ENCODE measurements around the gene TNFRSF14. TPM values are rescaled to one million over a fixed set of nuclear protein-coding genes. Genes with fewer than 3 reads are reported as not detected.

The TNFRSF14 gene
- total and polyA plus RNA-seq, 2 of the 13 experiments (the other 11 are each of a cell fraction or from before 2014, with no cell fraction given) = 11.9 to 49.9 TPM

DNA sequence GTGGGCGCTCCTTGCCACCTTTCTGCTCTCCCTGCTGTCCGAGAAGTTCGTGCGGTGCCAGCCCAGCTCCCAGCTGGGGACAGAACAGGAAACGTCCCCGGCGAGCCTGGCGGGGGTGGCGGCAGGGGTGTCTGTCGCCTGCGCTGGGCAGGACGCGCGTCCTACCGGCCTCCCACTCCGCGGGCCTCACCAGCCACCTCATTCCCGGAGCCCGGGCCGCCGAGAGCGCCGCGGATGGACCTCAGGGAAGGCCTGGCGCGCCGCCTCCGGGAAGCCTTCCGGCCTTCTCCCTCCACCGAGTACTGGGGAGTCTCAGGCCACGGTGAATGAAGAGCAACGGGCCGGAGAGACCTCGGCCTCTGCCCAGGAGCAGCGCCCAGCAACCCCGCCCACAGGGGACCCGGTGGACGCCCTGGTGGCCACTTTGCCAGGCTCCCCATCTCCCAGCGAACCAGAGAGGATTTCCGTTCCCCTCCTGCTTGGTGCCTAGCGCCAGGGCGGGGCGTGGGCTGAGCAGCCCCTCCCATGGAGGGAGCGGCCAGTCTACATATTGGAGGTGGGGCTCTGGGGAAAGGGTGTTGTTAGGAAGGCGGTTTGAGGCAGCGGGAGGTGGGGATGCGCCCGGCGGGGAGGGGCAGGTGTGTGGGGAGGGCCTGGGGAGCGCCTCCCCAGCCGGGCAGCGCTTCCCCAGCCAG is 9.5 kb upstream of the TNFRSF14 start (continued):
- TF ChIP-seq ZNF558 (CRISPR knock-in tag; IDR thresholded peaks at IDR 0.05; ENCODE audit: borderline replicate concordance) = no peak
- TF ChIP-seq ZFP82 (CRISPR knock-in tag; IDR thresholded peaks at IDR 0.05; ENCODE audit: borderline replicate concordance) = no peak
- TF ChIP-seq, protein P1, sequence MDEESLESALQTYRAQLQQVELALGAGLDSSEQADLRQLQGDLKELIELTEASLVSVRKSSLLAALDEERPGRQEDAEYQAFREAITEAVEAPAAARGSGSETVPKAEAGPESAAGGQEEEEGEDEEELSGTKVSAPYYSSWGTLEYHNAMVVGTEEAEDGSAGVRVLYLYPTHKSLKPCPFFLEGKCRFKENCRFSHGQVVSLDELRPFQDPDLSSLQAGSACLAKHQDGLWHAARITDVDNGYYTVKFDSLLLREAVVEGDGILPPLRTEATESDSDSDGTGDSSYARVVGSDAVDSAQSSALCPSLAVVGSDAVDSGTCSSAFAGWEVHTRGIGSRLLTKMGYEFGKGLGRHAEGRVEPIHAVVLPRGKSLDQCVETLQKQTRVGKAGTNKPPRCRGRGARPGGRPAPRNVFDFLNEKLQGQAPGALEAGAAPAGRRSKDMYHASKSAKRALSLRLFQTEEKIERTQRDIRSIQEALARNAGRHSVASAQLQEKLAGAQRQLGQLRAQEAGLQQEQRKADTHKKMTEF (CRISPR knock-in tag; IDR thresholded peaks at IDR 0.05) = peak; percentile 59; the same call in 1 of the 2 replicates
- TF ChIP-seq MED13 (CRISPR knock-in tag; IDR thresholded peaks at IDR 0.05) = peak; percentile 70; the same call in 1 of the 2 replicates
- TF ChIP-seq, protein P2, sequence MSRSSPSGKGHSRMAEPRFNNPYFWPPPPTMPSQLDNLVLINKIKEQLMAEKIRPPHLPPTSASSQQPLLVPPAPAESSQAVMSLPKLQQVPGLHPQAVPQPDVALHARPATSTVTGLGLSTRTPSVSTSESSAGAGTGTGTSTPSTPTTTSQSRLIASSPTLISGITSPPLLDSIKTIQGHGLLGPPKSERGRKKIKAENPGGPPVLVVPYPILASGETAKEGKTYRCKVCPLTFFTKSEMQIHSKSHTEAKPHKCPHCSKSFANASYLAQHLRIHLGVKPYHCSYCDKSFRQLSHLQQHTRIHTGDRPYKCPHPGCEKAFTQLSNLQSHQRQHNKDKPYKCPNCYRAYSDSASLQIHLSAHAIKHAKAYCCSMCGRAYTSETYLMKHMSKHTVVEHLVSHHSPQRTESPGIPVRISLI (CRISPR knock-in tag; IDR thresholded peaks at IDR 0.05; ENCODE audit: borderline replicate concordance) = no peak
- TF ChIP-seq NR2F1 (CRISPR knock-in tag; IDR thresholded peaks at IDR 0.05) = no peak
- TF ChIP-seq, protein P3, sequence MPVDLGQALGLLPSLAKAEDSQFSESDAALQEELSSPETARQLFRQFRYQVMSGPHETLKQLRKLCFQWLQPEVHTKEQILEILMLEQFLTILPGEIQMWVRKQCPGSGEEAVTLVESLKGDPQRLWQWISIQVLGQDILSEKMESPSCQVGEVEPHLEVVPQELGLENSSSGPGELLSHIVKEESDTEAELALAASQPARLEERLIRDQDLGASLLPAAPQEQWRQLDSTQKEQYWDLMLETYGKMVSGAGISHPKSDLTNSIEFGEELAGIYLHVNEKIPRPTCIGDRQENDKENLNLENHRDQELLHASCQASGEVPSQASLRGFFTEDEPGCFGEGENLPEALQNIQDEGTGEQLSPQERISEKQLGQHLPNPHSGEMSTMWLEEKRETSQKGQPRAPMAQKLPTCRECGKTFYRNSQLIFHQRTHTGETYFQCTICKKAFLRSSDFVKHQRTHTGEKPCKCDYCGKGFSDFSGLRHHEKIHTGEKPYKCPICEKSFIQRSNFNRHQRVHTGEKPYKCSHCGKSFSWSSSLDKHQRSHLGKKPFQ (CRISPR knock-in tag; IDR thresholded peaks at IDR 0.05; ENCODE audit: insufficient replicate concordance) = peak; percentile 32
- TF ChIP-seq FLYWCH1 (CRISPR knock-in tag; IDR thresholded peaks at IDR 0.05) = no peak
- 0 out of 2 replicates have a peak, but pooled peaks have one; percentile 3 for TF ChIP-seq ZNF564 (CRISPR knock-in tag; IDR thresholded peaks at IDR 0.05)
- TF ChIP-seq ZFP36 (IDR thresholded peaks at IDR 0.05; ENCODE audit: borderline replicate concordance, low read depth, low read length, partially characterized antibody) = peak; percentile 96
- no peak for TF ChIP-seq STAT5B (CRISPR knock-in tag; IDR thresholded peaks at IDR 0.05)
- TF ChIP-seq SAP130 (CRISPR knock-in tag; IDR thresholded peaks at IDR 0.05; ENCODE audit: low read depth) = peak; percentile 56; the same call in 1 of the 2 replicates
- no peak for TF ChIP-seq ZSCAN29 (CRISPR knock-in tag; conservative IDR thresholded peaks at IDR 0.05)
- TF ChIP-seq, protein P4, sequence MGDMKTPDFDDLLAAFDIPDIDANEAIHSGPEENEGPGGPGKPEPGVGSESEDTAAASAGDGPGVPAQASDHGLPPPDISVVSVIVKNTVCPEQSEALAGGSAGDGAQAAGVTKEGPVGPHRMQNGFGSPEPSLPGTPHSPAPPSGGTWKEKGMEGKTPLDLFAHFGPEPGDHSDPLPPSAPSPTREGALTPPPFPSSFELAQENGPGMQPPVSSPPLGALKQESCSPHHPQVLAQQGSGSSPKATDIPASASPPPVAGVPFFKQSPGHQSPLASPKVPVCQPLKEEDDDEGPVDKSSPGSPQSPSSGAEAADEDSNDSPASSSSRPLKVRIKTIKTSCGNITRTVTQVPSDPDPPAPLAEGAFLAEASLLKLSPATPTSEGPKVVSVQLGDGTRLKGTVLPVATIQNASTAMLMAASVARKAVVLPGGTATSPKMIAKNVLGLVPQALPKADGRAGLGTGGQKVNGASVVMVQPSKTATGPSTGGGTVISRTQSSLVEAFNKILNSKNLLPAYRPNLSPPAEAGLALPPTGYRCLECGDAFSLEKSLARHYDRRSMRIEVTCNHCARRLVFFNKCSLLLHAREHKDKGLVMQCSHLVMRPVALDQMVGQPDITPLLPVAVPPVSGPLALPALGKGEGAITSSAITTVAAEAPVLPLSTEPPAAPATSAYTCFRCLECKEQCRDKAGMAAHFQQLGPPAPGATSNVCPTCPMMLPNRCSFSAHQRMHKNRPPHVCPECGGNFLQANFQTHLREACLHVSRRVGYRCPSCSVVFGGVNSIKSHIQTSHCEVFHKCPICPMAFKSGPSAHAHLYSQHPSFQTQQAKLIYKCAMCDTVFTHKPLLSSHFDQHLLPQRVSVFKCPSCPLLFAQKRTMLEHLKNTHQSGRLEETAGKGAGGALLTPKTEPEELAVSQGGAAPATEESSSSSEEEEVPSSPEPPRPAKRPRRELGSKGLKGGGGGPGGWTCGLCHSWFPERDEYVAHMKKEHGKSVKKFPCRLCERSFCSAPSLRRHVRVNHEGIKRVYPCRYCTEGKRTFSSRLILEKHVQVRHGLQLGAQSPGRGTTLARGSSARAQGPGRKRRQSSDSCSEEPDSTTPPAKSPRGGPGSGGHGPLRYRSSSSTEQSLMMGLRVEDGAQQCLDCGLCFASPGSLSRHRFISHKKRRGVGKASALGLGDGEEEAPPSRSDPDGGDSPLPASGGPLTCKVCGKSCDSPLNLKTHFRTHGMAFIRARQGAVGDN (CRISPR knock-in tag; IDR thresholded peaks at IDR 0.05) = peak; percentile 61
- TF ChIP-seq, protein P5, sequence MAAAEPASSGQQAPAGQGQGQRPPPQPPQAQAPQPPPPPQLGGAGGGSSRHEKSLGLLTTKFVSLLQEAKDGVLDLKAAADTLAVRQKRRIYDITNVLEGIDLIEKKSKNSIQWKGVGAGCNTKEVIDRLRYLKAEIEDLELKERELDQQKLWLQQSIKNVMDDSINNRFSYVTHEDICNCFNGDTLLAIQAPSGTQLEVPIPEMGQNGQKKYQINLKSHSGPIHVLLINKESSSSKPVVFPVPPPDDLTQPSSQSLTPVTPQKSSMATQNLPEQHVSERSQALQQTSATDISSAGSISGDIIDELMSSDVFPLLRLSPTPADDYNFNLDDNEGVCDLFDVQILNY (CRISPR knock-in tag; conservative IDR thresholded peaks at IDR 0.05) = 0 out of 2 replicates have a peak, but pooled peaks have one; percentile 26
- TF ChIP-seq ZNF792 (CRISPR knock-in tag; IDR thresholded peaks at IDR 0.05) = 0 out of 2 replicates have a peak, but pooled peaks have one; percentile 30
- peak; percentile 37; the same call in 1 of the 2 replicates for TF ChIP-seq PHF21A (CRISPR knock-in tag; IDR thresholded peaks at IDR 0.05)
- TF ChIP-seq RAD51 (IDR thresholded peaks at IDR 0.05; ENCODE audit: borderline replicate concordance) = no peak
- TF ChIP-seq NFKB2 (CRISPR knock-in tag; IDR thresholded peaks at IDR 0.05; ENCODE audit: borderline replicate concordance) = peak; percentile 78; the same call in 1 of the 2 replicates
- TF ChIP-seq ZNF232 (CRISPR knock-in tag; IDR thresholded peaks at IDR 0.05; ENCODE audit: borderline replicate concordance) = 0 out of 2 replicates have a peak, but pooled peaks have one; percentile 42

Data from HepG2 (cell line).